Measurements from ENCODE around the gene KHK.
A peak's percentile ranks its signal among the peaks of the same experiment; 100 is the strongest.

The KHK gene

GRCh38 chr2:27080603-27080936, 6.0 kb upstream of the KHK start:
- H3K27me3 ChIP-seq (ENCODE audit: control insufficient read depth in 1 of 2, insufficient read depth in 2 of 2, low read length in 2 of 2): no peaks in the 10 kb centered on the region
- H3K4me3 ChIP-seq (ENCODE audit: low read depth in 1 of 2, low read length in 2 of 2): peak overlapping the region; percentile 55 to 57
- H3K4me1 ChIP-seq (ENCODE audit: control insufficient read depth in 1 of 2, insufficient read depth in 2 of 2, low read length in 2 of 2): peaks cover 27 to 39% of the 10 kb centered on the region in 2 donors
- H3K9me3 ChIP-seq (ENCODE audit: control insufficient read depth in 1 of 2, low read length in 2 of 2): no peaks in the 10 kb centered on the region
- H3K36me3 ChIP-seq (ENCODE audit: control insufficient read depth in 1 of 2, insufficient read depth in 2 of 2, low read length in 2 of 2): no peaks in the 10 kb centered on the region
- peak overlapping the region; percentile 14 for H3K27ac ChIP-seq (ENCODE audit: low read depth, low read length)
- H3K9ac ChIP-seq (ENCODE audit: low read depth in 1 of 2, low read length in 2 of 2): peak overlapping the region; percentile 16 to 33

- H3K9me3 ChIP-seq (ENCODE audit: control insufficient read depth in 1 of 2, low read length in 2 of 2): no peaks in the 10 kb centered on the region
- no peaks in the 10 kb centered on the region for H3K27me3 ChIP-seq (ENCODE audit: control insufficient read depth in 1 of 2, insufficient read depth in 2 of 2, low read length in 2 of 2)
- H3K36me3 ChIP-seq (ENCODE audit: control insufficient read depth in 1 of 2, insufficient read depth in 2 of 2, low read length in 2 of 2): no peaks in the 10 kb centered on the region
- no peak overlapping the region for H3K27ac ChIP-seq (ENCODE audit: low read depth, low read length)
- peaks cover 25 to 43% of the 10 kb centered on the region in 2 donors for H3K4me1 ChIP-seq (ENCODE audit: control insufficient read depth in 1 of 2, insufficient read depth in 2 of 2, low read length in 2 of 2)
- no peak overlapping the region for H3K9ac ChIP-seq (ENCODE audit: low read depth in 1 of 2, low read length in 2 of 2)
- H3K4me3 ChIP-seq (ENCODE audit: low read depth in 1 of 2, low read length in 2 of 2): peak overlapping the region in 1 of 2 donors; percentile 46
Observed at GRCh38 chr2:27081984-27082772, 4.4 kb upstream of the KHK start.

- Histone ChIP-seq H3K9ac (ENCODE audit: low read depth in 1 of 2, low read length in 2 of 2) (no peak overlapping the region), H3K4me1 (ENCODE audit: control insufficient read depth in 1 of 2, insufficient read depth in 2 of 2, low read length in 2 of 2) (peaks cover 25 to 47% of the 10 kb centered on the region in 2 donors), H3K4me3 (ENCODE audit: low read depth in 1 of 2, low read length in 2 of 2) (no peak overlapping the region), H3K27me3 (ENCODE audit: control insufficient read depth in 1 of 2, insufficient read depth in 2 of 2, low read length in 2 of 2) (no peaks in the 10 kb centered on the region), H3K36me3 (ENCODE audit: control insufficient read depth in 1 of 2, insufficient read depth in 2 of 2, low read length in 2 of 2) (no peaks in the 10 kb centered on the region), H3K9me3 (ENCODE audit: control insufficient read depth in 1 of 2, low read length in 2 of 2) (no peaks in the 10 kb centered on the region), H3K27ac (ENCODE audit: low read depth, low read length) (no peak overlapping the region)
Observed at GRCh38 chr2:27082773-27083409, 3.7 kb upstream of the KHK start.

- H3K9ac ChIP-seq (ENCODE audit: low read depth in 1 of 2, low read length in 2 of 2): no peak overlapping the region
- H3K27ac ChIP-seq (ENCODE audit: low read depth, low read length): no peak overlapping the region
- H3K27me3 ChIP-seq (ENCODE audit: control insufficient read depth in 1 of 2, insufficient read depth in 2 of 2, low read length in 2 of 2): no peaks in the 10 kb centered on the region
- no peaks in the 10 kb centered on the region for H3K9me3 ChIP-seq (ENCODE audit: control insufficient read depth in 1 of 2, low read length in 2 of 2)
- peaks cover 26 to 46% of the 10 kb centered on the region in 2 donors for H3K4me1 ChIP-seq (ENCODE audit: control insufficient read depth in 1 of 2, insufficient read depth in 2 of 2, low read length in 2 of 2)
- H3K4me3 ChIP-seq (ENCODE audit: low read depth in 1 of 2, low read length in 2 of 2): no peak overlapping the region
- no peaks in the 10 kb centered on the region for H3K36me3 ChIP-seq (ENCODE audit: control insufficient read depth in 1 of 2, insufficient read depth in 2 of 2, low read length in 2 of 2)
Observed at GRCh38 chr2:27083410-27084296, 2.9 kb upstream of the KHK start.

GRCh38 chr2:27084297-27085061, 2.1 kb upstream of the KHK start:
- H3K4me3 ChIP-seq (ENCODE audit: low read depth in 1 of 2, low read length in 2 of 2): no peak overlapping the region
- H3K27ac ChIP-seq (ENCODE audit: low read depth, low read length): no peak overlapping the region
- peaks cover 34 to 47% of the 10 kb centered on the region in 2 donors for H3K4me1 ChIP-seq (ENCODE audit: control insufficient read depth in 1 of 2, insufficient read depth in 2 of 2, low read length in 2 of 2)
- no peak overlapping the region for H3K9ac ChIP-seq (ENCODE audit: low read depth in 1 of 2, low read length in 2 of 2)
- no peaks in the 10 kb centered on the region for H3K27me3 ChIP-seq (ENCODE audit: control insufficient read depth in 1 of 2, insufficient read depth in 2 of 2, low read length in 2 of 2)
- no peaks in the 10 kb centered on the region for H3K36me3 ChIP-seq (ENCODE audit: control insufficient read depth in 1 of 2, insufficient read depth in 2 of 2, low read length in 2 of 2)
- no peaks in the 10 kb centered on the region for H3K9me3 ChIP-seq (ENCODE audit: control insufficient read depth in 1 of 2, low read length in 2 of 2)

- Histone ChIP-seq H3K36me3 (ENCODE audit: control insufficient read depth in 1 of 2, insufficient read depth in 2 of 2, low read length in 2 of 2) (no peaks in the 10 kb centered on the region), H3K9ac (ENCODE audit: low read depth in 1 of 2, low read length in 2 of 2) (peak overlapping the region; percentile 58 to 76), H3K4me3 (ENCODE audit: low read depth in 1 of 2, low read length in 2 of 2) (peak overlapping the region; percentile 76 to 78), H3K27ac (ENCODE audit: low read depth, low read length) (peak overlapping the region; percentile 85), H3K27me3 (ENCODE audit: control insufficient read depth in 1 of 2, insufficient read depth in 2 of 2, low read length in 2 of 2) (no peaks in the 10 kb centered on the region), H3K4me1 (ENCODE audit: control insufficient read depth in 1 of 2, insufficient read depth in 2 of 2, low read length in 2 of 2) (peaks cover 34 to 49% of the 10 kb centered on the region in 2 donors), H3K9me3 (ENCODE audit: control insufficient read depth in 1 of 2, low read length in 2 of 2) (no peaks in the 10 kb centered on the region)
Observed at GRCh38 chr2:27085062-27085672, 1.4 kb upstream of the KHK start.

- peaks cover 33 to 44% of the 10 kb centered on the region in 2 donors for H3K4me1 ChIP-seq (ENCODE audit: control insufficient read depth in 1 of 2, insufficient read depth in 2 of 2, low read length in 2 of 2)
- H3K27ac ChIP-seq (ENCODE audit: low read depth, low read length): peak overlapping the region; percentile 85
- peak overlapping the region; percentile 76 to 78 for H3K4me3 ChIP-seq (ENCODE audit: low read depth in 1 of 2, low read length in 2 of 2)
- no peaks in the 10 kb centered on the region for H3K36me3 ChIP-seq (ENCODE audit: control insufficient read depth in 1 of 2, insufficient read depth in 2 of 2, low read length in 2 of 2)
- peak overlapping the region; percentile 58 to 76 for H3K9ac ChIP-seq (ENCODE audit: low read depth in 1 of 2, low read length in 2 of 2)
- no peaks in the 10 kb centered on the region for H3K9me3 ChIP-seq (ENCODE audit: control insufficient read depth in 1 of 2, low read length in 2 of 2)
- H3K27me3 ChIP-seq (ENCODE audit: control insufficient read depth in 1 of 2, insufficient read depth in 2 of 2, low read length in 2 of 2): no peaks in the 10 kb centered on the region
Observed at GRCh38 chr2:27085673-27086089, 891 bp upstream of the KHK start.

- Histone ChIP-seq H3K4me1 (ENCODE audit: control insufficient read depth in 1 of 2, insufficient read depth in 2 of 2, low read length in 2 of 2) (peaks cover 28 to 47% of the 10 kb centered on the region in 2 donors), H3K27me3 (ENCODE audit: control insufficient read depth in 1 of 2, insufficient read depth in 2 of 2, low read length in 2 of 2) (no peaks in the 10 kb centered on the region), H3K27ac (ENCODE audit: low read depth, low read length) (peak overlapping the region; percentile 85), H3K9ac (ENCODE audit: low read depth in 1 of 2, low read length in 2 of 2) (peak overlapping the region; percentile 58 to 76), H3K4me3 (ENCODE audit: low read depth in 1 of 2, low read length in 2 of 2) (peak overlapping the region; percentile 78 to 92), H3K36me3 (ENCODE audit: control insufficient read depth in 1 of 2, insufficient read depth in 2 of 2, low read length in 2 of 2) (no peaks in the 10 kb centered on the region), H3K9me3 (ENCODE audit: control insufficient read depth in 1 of 2, low read length in 2 of 2) (no peaks in the 10 kb centered on the region)
Observed at GRCh38 chr2:27086090-27086723, 365 bp upstream of the KHK start.

GRCh38 chr2:27087823-27088410, 1.3 kb downstream of the KHK start:
- H3K4me3 ChIP-seq (ENCODE audit: low read depth in 1 of 2, low read length in 2 of 2): peak overlapping the region; percentile 78 to 92
- H3K27me3 ChIP-seq (ENCODE audit: control insufficient read depth in 1 of 2, insufficient read depth in 2 of 2, low read length in 2 of 2): no peaks in the 10 kb centered on the region
- H3K36me3 ChIP-seq (ENCODE audit: control insufficient read depth in 1 of 2, insufficient read depth in 2 of 2, low read length in 2 of 2): no peaks in the 10 kb centered on the region
- H3K4me1 ChIP-seq (ENCODE audit: control insufficient read depth in 1 of 2, insufficient read depth in 2 of 2, low read length in 2 of 2): peaks cover 33 to 50% of the 10 kb centered on the region in 2 donors
- peak overlapping the region; percentile 53 to 73 for H3K9ac ChIP-seq (ENCODE audit: low read depth in 1 of 2, low read length in 2 of 2)
- no peak overlapping the region for H3K27ac ChIP-seq (ENCODE audit: low read depth, low read length)
- H3K9me3 ChIP-seq (ENCODE audit: control insufficient read depth in 1 of 2, low read length in 2 of 2): no peaks in the 10 kb centered on the region

Data from duodenal mucosa (tissue), 2 donors.